CD4-positive, alpha-beta T cell treated with Interleukin-15 for 4 hours (primary cell): ENCODE measurements around the gene AHRR.

Experiments used
- DNase-seq: peaks from one replicate; pipeline ENCODE4 v3.0.0-alpha.2; 2020; ENCODE audit warnings: low spot score

The AHRR gene

GRCh38 chr5:415928-416635, 94.6 kb downstream of the AHRR start:
- DNase-seq: no peak

GRCh38 chr5:416636-416960, 95.1 kb downstream of the AHRR start:
- DNase-seq: no peak

- DNase-seq: no peak
Observed at GRCh38 chr5:417301-418161, 96.0 kb downstream of the AHRR start.

GRCh38 chr5:418162-419121, 96.9 kb downstream of the AHRR start:
- no peak for DNase-seq

GRCh38 chr5:419970-420369, 98.5 kb downstream of the AHRR start:
- no peak for DNase-seq

GRCh38 chr5:420632-421286, 99.2 kb downstream of the AHRR start:
- no peak for DNase-seq

GRCh38 chr5:421287-421880, 99.9 kb downstream of the AHRR start:
- DNase-seq: no peak

- DNase-seq: no peak
Observed at GRCh38 chr5:421901-422300, 100.4 kb downstream of the AHRR start.

- no peak for DNase-seq
Observed at GRCh38 chr5:422323-423232, 101.1 kb downstream of the AHRR start.

GRCh38 chr5:423233-423565, 101.7 kb downstream of the AHRR start:
- DNase-seq: no peak

GRCh38 chr5:423626-424261, 102.2 kb downstream of the AHRR start:
- DNase-seq: no peak

GRCh38 chr5:424301-425110, 103.0 kb downstream of the AHRR start:
- no peak for DNase-seq

- DNase-seq: no peak
Observed at GRCh38 chr5:425714-426113, 104.2 kb downstream of the AHRR start.

- no peak for DNase-seq
Observed at GRCh38 chr5:426392-426976, 105.0 kb downstream of the AHRR start.

GRCh38 chr5:427415-428087, 106.0 kb downstream of the AHRR start:
- DNase-seq: no peak

GRCh38 chr5:428219-428618, 106.7 kb downstream of the AHRR start:
- DNase-seq: no peak

- no peak for DNase-seq
Observed at GRCh38 chr5:428754-429452, 107.4 kb downstream of the AHRR start.
